Stimulated activated CD4-positive, alpha-beta T cell treated with anti-CD3 and anti-CD28 coated beads, Interleukin-2, amount 100 ng/mL, for 24 hours (primary cell): Measurements from ENCODE around the gene ZNF154.
"Not testable (repeated sequence)": the region's sequence is repeated elsewhere in the genome, so short reads cannot be mapped to it uniquely, and the experiment has no call there.

Source experiments
- DNase-seq, 2 donors: peaks; one replicate each; pipeline ENCODE4 v3.0.0-alpha.2; 2020

Gene ZNF154

DNA sequence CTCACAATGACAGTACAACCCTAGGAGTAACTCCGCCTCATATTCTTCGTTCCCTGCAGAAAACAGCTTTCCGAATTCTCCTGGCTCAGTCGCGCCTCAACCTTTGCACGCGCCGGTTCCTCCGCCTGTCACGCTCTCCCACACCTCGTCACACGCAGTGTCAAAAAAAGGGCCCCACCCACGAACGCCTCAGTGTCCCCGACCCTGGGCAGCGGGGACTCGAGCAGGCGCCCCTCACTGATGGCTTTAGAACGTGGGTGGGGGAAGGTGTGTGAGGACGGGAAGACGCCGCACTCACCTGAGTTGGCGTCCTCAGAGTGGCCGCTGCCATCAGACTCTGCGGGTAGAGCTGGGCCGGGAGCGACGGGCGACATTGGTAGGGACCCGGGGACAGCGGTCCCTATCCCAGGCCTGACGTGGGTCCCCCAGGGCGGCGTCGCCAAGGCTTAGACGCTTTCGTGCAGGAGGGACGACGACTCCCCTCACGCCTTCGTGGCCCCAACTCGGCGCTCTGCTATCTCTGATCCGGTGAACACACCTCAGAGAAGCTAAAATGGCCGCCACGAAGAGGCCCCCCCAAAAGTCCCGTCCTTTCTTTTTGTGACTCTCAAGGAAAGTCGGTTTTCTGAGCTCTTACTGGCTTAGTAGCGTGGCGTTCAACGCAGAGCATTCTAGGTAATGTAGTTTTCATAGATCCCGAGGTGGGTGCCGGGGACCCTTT, at the start of gene ZNF154:
Gene ZNF154, minus strand, starts transcription at position 564 of the 721 bp plus-strand sequence. Its CDS starts 233 bp downstream, at position 331.
- DNase-seq = peak; percentile 10 to 30

- no peak for DNase-seq
Measured at GRCh38 chr19:57757941-57758340, 48.9 kb upstream of the ZNF154 start.

- DNase-seq = no peak
Measured at GRCh38 chr19:57755031-57755430, 46.0 kb upstream of the ZNF154 start.

DNA sequence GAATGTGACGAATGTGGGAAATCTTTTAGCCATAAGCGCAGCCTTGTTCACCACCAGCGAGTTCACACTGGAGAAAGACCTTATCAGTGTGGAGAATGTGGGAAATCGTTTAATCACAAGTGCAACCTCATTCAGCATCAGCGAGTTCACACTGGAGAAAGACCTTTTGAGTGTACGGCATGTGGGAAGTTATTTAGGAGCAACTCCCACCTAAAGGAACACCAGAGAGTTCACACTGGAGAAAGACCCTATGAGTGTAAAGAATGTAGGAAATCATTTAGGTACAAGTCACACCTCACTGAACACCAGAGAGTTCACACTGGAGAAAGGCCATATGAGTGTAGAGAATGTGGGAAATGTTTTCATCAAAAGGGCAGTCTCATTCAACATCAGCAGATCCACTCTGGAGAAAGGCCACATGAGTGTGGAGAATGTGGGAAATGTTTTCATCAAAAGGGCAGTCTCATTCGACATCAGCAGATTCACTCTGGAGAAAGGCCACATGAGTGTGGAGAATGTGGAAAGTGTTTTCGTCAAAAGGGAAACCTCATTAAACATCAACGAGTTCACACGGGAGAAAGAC, 45.2 kb upstream of the ZNF154 start:
- no peak for DNase-seq

DNA sequence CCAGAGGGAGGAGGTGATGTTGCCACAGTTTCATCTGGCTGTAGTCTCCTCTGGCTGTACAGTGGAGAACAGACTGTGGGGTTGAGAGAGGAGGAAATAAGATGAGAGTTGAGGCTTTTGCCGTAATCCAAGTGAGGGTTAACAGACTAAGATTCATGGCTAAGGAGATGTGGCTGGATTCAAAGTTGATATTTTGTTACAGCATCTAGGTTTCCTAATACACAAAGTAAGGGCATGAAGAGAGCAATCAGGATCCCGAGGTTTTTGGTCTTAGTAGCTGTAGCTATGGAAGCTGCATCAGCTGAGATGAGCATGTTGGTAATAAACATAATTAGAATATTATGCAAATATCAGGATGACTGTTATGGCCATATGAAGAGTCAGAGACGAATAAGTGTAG, 39.0 kb upstream of the ZNF154 start:
- DNase-seq = no peak

DNA sequence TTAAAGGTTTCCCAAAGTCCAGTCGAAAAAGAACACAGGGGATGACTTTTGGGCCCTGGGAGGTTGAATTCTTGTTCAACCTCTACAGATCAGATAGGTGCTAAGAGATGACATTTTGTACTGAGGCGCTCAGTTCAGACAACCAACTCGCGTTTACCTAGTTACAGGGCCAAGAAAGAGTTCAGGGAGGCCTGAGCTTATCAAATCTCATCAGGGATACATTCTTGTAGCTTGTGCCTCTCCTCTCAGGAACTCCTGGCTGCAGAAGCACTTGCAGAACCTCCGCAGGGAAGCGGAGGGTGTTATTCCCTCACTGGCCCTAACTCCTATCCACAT, 38.4 kb upstream of the ZNF154 start:
- no peak for DNase-seq

- peak; percentile 72 to 83 for DNase-seq
Measured at GRCh38 chr19:57746580-57747471, 37.8 kb upstream of the ZNF154 start, which contains the start of gene ZNF776. Gene ZNF776, plus strand, starts transcription at chr19:57746815. Its CDS starts 244 bp downstream, at chr19:57747059.

DNA sequence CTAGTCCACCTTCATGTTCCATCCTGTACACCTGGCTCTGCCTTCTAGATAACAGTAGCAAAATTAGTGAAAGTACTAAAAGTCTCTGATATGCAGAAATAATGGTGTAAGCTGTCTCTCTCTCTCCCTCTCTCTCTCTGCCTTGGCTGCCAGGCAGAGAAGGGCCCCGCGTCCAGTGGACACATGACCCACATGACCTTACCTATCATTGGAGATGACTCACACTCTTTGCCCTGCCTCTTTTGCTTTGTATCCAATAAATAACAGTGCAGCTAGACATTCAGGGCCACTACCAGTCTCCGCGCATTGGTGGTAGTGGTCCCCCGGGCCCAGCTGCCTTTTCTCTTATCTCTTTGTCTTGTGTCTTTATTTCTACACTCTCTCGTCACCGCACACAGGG, 29.8 kb upstream of the ZNF154 start:
- DNase-seq = not testable (repeated sequence)

- peak; percentile 39 to 45 for DNase-seq
Measured at GRCh38 chr19:57738320-57738719, 29.3 kb upstream of the ZNF154 start.

DNA sequence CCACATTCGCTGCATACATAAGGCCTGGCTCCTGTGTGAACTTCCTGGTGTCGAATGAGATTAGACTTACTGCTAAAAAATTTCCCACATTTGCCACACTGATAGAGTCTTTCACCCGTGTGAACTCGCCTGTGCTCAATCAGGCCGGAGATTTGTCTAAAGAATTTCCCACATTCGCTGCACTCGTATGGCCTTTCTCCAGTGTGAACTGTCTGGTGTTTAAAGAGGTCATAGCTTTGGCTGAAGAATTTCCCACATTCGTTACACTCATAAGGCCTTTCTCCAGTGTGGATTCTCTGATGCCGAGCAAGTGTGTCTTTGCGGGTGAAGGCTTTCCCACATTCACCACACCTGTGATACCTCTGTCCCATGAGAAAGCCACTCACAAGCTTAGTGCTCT, 11.9 kb upstream of the ZNF154 start:
- no peak for DNase-seq

DNA sequence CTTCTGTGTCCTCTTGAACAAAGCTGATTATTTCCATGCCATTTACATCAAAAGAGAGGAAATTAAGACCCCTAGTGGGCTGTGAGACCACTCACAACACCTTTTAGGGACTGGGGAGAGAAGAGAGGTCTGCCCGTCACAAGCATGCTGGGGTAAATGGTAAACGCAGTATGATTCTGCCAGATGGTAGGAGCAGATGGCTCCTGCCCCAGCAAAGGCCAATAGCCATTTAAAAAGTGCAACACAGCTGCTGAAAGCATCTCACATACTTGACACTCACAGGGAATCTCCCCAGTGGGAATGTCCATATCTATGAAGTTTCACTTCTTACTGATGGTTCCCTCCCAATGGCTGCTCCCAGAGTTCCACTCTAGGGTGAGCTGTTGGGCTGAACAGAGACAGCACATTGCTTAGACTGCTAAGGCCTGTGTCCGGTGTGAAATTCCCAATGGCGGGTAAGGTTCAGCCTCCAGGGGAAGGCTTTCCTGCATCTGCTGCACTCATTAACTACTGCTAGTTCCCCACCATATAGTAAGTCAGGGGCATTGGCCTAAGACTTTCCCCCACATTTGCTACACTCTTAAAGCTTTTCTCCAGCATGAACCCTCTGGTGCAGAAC, 11.0 kb upstream of the ZNF154 start:
- no peak for DNase-seq

- no peak for DNase-seq
Measured at GRCh38 chr19:57719424-57719823, 10.4 kb upstream of the ZNF154 start.

DNA sequence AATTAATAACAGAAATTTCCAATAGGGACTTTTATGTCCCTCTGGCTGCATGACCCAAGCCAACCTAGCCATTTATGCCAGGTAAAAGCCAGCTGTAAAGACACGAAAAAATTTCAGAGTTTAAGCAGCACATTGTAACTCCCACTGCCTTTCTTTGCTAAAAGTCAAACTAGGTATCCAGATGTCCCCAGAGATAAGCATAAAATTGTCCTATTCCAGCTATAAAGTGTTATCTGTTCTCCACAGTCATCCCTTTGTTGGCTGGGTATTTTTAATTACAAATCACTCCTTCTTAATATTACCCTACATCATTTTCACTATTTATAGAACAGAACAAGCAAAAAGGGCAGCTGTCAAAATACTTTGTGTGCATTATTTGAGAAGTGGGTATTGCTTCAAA, 3.2 kb upstream of the ZNF154 start:
- DNase-seq = no peak

- DNase-seq = no peak
Measured at GRCh38 chr19:57709616-57710015, 612 bp upstream of the ZNF154 start.

DNA sequence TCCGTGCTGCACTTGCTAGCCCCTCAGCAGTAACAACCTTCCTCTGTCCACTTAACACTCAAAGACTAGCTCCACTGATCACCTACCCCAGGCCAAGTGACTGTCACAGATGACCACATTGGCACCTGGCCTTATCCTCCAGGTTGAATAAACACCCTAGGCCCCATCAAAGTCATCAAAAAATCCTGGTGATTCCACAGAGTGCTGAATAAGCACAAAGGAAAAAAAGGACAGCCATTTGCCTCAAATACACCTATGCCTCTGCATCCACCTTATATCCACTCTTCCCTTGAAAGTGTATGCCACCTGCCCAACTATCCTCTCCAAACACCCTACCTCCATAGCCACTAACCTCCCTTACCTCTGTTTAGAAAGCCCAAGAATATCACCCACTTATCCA, 2.7 kb downstream of the ZNF154 start:
- no peak for DNase-seq

GRCh38 chr19:57701625-57702024, 7.4 kb downstream of the ZNF154 start:
- no peak for DNase-seq

GRCh38 chr19:57689750-57690149, 19.3 kb downstream of the ZNF154 start:
- DNase-seq = no peak

DNA sequence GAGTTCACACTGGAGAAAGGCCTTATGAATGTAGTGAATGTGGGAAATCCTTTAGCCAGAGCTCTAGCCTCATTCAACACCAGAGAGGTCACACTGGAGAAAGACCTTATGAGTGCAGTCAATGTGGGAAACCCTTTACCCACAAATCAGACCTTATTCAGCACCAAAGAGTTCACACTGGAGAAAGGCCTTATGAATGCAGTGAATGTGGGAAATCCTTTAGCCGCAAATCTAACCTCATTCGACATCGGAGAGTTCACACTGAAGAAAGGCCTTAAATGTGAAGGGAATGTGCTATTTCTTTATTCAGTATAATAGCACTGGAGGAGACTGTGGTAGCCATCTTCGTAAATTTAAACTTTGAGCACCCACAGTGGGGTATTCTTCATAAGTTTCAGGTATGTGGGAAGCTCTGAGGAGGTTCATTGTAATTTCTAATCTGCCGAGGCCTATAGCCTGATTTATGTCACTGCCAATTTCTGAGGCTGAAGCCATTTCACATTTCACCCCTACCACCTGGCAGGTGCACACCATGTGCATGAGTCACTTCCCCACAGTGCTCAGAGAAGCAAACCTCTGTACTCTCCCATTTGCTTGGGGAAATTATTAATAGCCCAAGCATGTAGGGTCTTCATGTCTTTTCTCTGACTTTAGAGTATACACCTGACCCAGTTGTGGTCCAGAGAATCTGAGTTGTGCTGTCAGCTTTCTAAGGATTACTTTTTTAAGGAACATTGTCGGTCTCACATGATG, 20.8 kb downstream of the ZNF154 start:
- no peak for DNase-seq

DNA sequence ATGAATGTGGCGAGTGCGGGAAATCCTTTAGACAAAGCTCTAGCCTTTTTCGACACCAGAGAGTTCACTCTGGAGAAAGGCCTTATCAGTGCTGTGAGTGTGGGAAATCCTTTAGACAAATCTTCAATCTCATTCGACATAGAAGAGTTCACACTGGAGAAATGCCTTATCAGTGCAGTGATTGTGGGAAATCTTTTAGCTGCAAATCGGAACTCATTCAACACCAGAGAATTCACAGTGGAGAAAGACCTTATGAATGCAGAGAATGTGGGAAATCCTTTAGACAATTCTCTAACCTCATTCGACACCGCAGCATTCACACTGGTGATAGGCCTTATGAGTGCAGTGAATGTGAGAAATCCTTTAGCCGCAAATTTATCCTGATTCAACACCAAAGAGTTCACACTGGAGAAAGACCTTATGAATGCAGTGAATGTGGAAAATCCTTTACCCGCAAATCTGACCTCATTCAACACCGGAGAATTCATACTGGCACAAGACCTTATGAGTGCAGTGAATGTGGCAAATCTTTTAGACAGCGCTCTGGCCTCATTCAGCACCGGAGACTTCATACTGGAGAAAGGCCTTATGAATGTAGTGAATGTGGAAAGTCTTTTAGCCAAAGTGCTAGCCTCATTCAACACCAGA, 21.5 kb downstream of the ZNF154 start:
- no peak for DNase-seq

- no peak for DNase-seq
Measured at GRCh38 chr19:57686727-57687126, 22.3 kb downstream of the ZNF154 start.

DNA sequence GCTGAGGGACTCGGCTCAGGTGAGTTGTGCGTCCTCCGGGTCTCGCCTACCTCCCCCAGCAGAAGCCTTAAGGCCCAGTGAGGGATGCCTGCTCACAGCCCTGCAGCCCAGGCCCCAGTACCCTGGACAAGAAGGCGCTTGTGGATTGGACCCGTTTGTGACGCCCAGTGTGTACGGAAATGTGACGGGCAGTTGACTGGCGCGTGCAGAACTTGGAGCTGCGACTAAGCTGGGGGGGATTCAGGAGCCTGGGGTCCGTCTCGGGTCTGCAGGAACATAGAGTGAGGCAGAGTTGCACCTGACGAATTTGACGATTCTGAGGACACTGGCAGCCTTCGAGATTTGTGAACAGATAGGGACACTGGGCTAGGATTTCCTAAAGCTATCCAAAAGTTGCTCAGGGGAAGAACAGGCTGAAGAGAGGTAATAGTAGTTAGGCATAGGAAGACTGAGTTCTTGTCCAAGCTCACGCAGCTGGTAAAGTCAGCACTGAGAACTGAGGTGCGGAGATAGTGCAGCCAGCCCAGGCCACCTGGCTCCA, 26.7 kb downstream of the ZNF154 start:
- no peak for DNase-seq

DNA sequence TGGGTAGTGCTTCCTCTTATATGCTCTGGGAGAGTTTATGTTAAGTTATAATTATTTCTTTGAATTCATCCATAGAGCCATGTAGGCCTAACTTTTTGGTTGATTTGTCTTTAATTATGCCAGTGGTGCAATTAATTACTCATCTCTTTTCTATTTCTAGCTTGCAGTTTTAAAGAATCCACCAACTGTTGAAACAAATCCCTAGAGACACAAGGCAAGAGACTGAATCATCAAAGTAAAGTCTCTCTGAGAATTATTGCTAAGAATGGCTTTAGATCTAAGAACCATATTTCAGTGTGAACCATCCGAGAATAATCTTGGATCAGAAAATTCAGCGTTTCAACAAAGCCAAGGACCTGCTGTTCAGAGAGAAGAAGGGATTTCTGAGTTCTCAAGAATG, 33.1 kb downstream of the ZNF154 start:
- DNase-seq = no peak
